ENCODE measurements around the gene ZSCAN18.
A peak's percentile ranks its signal among the peaks of the same experiment; 100 is the strongest.
"Not testable (repeated sequence)": the region's sequence is repeated elsewhere in the genome, so short reads cannot be mapped to it uniquely, and the experiment has no call there.

Gene ZSCAN18

GRCh38 chr19:58097781-58098681, at the start of gene ZSCAN18:
Gene ZSCAN18 (minus strand): TSS chr19:58098231. CDS start chr19:58090267, 7,964 bp downstream.
- peak; percentile 48 for DNase-seq

- not testable (repeated sequence) for DNase-seq
Measured at GRCh38 chr19:58147475-58147874, 49.4 kb upstream of the ZSCAN18 start.

- no peak for DNase-seq
Measured at GRCh38 chr19:58145849-58146248, 47.8 kb upstream of the ZSCAN18 start.

- no peak for DNase-seq
Measured at GRCh38 chr19:58134244-58134643, 36.2 kb upstream of the ZSCAN18 start.

GRCh38 chr19:58129284-58129683, 31.3 kb upstream of the ZSCAN18 start:
- DNase-seq = no peak

- DNase-seq = no peak
Measured at GRCh38 chr19:58128041-58128685, 30.1 kb upstream of the ZSCAN18 start.

- DNase-seq = no peak
Measured at GRCh38 chr19:58123354-58123753, 25.3 kb upstream of the ZSCAN18 start.

GRCh38 chr19:58118979-58119733, 21.1 kb upstream of the ZSCAN18 start:
- DNase-seq = no peak

GRCh38 chr19:58117841-58118575, 20.0 kb upstream of the ZSCAN18 start:
- no peak for DNase-seq

- no peak for DNase-seq
Measured at GRCh38 chr19:58108546-58108817, 10.5 kb upstream of the ZSCAN18 start.

- DNase-seq = no peak
Measured at GRCh38 chr19:58107778-58108545, 9.9 kb upstream of the ZSCAN18 start.

- no peak for DNase-seq
Measured at GRCh38 chr19:58098682-58098998, 609 bp upstream of the ZSCAN18 start.

GRCh38 chr19:58097349-58097748, 682 bp downstream of the ZSCAN18 start:
- no peak for DNase-seq

GRCh38 chr19:58096884-58097283, 1.1 kb downstream of the ZSCAN18 start:
- DNase-seq = no peak

GRCh38 chr19:58095328-58095727, 2.7 kb downstream of the ZSCAN18 start:
- no peak for DNase-seq

- no peak for DNase-seq
Measured at GRCh38 chr19:58093071-58093470, 5.0 kb downstream of the ZSCAN18 start.

GRCh38 chr19:58091251-58091995, 6.6 kb downstream of the ZSCAN18 start:
- DNase-seq = no peak

- DNase-seq = no peak
Measured at GRCh38 chr19:58089846-58090245, 8.2 kb downstream of the ZSCAN18 start.

GRCh38 chr19:58088521-58089052, 9.4 kb downstream of the ZSCAN18 start:
- DNase-seq = no peak

GRCh38 chr19:58086825-58087710, 11.0 kb downstream of the ZSCAN18 start:
- no peak for DNase-seq
